ENCODE measurements around the gene LAYN.

The LAYN gene

GRCh38 chr11:111531687-111532364 lies 8.7 kb upstream of the LAYN start:
- no peak for DNase-seq

DNA sequence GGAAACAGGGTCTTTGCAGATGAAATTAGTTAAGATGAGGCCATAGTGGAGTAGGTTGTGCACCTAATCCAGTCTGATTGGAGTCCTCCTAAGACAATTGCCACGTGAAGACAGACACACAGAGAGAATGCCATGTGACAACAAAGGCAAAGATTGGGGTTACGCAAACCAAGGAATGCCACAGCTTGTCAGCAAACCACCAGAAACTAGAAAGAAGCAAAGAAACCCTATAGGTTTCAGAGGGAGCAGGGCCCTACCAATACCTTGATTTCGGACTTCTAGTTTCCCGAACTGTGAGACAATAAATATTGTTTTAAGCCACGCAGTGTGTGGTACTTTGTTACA lies 8.2 kb upstream of the LAYN start:
- no peak for DNase-seq

DNA sequence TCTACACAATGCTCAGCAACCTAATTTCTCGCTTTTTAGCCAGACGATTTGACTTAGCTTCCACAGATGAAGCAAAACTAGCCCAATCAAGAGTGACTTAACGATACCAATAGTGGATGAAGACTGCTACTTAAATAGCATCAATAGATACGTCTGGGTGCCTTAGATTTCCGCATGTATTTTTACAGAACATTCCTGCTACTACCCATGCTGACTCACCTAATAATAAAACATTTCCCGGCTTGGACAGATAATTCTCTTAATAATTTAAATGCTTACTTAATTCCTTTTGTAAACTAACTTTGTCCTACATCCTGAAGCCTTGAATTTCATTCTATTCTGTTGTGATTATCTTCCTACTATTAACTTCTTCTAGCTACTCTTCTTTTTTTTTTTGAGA lies 5.2 kb upstream of the LAYN start:
- DNase-seq, result no peak

GRCh38 chr11:111537336-111537860 lies 3.1 kb upstream of the LAYN start:
- no peak for DNase-seq

DNA sequence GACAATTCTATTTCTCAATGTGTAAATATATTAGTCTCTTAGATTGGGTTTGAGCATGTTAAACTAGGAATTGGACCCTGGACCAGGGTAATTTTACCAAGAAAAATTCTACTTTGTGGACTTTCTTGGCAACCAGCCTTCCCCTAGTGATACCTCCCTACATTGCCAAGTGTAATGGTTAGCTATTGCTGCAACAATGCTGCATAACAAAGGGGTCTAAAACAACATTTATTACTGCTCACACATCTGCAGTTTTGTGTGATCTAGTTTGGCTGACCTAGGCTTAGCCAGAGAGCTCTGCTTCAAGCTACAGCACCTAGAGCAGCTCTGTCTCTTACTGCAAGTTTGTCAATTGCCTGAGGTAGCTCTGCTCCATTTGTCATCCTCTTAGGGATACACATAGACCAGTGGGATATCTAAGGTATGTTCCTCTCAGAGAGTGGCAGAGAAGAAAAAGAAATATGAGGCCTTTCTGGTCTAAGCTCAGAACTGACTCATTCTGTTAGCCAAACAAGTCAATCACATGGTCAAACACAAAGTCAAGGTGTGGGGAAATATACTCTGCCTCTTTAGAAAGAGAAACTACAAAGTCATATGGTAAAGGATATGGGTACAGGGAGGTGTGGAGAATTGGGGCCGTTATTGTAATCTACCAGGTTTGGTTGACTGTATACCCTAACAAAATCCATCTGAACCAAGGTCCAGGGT lies 2.0 kb upstream of the LAYN start:
- DNase-seq, result no peak

- DNase-seq, result no peak
Observed at GRCh38 chr11:111539426-111540113, 950 bp upstream of the LAYN start.

GRCh38 chr11:111540937-111541253 lies 375 bp downstream of the LAYN start:
- DNase-seq, result no peak

GRCh38 chr11:111541254-111542061 lies 938 bp downstream of the LAYN start:
- no peak for DNase-seq

DNA sequence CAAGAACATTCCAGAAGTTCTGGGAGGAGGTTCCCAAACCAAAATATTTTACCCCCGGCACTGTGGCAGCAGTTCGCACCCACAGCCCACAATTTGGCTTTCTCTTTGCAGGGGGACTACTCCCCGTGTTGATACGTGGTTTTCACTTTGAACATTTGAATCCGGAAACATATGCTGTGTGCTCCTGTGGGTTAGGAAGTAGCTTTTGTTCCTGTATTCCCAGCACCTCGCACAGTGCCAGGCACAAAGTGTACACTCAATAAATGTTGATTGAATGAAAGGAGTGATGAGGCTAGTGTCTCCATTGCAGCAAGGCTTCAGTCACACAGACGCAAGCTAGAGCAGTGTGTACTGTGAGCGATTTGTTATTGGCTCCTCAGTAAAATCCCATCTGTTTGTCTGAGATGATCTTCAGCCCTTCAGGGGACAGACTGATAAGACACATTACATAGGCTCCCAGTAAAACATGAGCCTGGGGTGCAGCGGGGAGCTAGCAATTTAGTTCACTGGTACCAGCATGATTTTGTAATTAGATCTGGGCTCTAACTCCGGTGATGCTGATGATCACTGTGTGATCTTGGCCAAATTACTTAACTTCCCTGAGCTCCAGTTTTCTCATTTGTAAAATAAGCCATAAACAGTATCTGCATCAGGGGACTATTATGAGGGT lies 2.2 kb downstream of the LAYN start:
- DNase-seq, result no peak

DNA sequence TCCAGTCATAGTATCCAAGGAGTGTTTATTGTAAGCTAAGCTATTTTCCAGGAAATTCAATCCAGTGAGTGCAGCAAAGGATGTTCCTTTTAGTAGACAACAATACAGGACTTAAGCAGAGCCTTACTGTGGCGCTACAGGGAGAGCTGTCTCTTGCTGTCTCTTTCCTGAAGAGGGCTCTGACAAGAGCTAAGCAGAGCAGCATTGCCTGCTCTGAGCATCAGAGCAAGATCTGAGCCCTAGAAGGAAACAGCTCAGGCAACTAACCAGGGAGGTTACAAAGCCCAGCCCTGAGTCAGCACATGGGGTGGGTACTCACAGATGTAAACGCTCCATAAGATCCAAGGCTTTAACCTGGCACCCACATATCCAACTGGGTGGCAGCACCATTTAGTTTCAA lies 8.0 kb downstream of the LAYN start:
- no peak for DNase-seq

DNA sequence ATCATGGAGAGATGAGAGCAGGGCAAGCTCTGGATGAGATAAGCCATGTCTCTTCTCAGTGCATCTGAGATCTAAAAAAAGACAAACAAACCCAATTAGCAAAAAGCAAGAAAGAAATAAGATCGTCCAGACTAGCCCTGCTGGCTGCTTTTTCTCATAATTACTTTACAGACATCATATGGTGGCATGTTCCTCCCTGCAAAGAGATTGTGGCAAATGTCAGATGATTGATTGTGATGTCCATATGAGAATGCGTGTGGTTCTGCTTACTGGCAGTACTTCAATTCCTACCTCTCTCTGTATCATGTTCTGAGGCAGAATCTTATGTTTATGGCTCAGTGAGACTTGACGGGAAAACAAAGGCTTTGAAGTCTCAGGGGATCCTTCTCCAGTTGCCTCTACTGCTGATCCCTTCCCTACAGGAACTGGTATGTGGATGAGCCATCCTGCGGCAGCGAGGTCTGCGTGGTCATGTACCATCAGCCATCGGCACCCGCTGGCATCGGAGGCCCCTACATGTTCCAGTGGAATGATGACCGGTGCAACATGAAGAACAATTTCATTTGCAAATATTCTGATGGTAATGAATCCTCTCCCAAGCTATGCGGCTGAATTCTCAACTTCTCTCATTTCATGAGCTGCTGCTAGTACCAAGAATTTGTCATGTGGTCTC lies 8.8 kb downstream of the LAYN start:
- no peak for DNase-seq

GRCh38 chr11:111549869-111550203 lies 9.3 kb downstream of the LAYN start:
- DNase-seq, result no peak

DNA sequence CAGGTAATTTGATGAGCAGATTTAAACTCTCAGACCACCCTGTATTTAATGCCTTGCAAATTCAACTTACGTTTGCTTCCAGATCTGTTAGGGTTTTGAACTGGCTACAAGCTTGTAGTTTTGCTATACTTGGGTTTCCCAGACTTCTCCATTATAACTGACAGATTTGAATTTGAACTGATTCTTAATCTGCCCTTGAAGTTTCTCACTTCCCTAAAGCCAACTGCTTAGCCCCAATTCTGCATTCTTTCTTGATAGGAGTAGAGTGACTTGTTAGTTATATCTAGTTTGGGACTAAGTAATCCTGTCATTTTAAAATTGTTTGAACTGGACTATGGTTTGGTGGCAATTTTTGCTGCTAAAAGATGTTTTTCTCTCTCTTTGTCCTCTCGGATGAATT lies 9.7 kb downstream of the LAYN start:
- no peak for DNase-seq

- DNase-seq, result no peak
Observed at GRCh38 chr11:111554532-111554931, 14.0 kb downstream of the LAYN start.

GRCh38 chr11:111555255-111555654 lies 14.7 kb downstream of the LAYN start:
- no peak for DNase-seq

- DNase-seq, result no peak
Observed at GRCh38 chr11:111557425-111558111, 17.0 kb downstream of the LAYN start.

DNA sequence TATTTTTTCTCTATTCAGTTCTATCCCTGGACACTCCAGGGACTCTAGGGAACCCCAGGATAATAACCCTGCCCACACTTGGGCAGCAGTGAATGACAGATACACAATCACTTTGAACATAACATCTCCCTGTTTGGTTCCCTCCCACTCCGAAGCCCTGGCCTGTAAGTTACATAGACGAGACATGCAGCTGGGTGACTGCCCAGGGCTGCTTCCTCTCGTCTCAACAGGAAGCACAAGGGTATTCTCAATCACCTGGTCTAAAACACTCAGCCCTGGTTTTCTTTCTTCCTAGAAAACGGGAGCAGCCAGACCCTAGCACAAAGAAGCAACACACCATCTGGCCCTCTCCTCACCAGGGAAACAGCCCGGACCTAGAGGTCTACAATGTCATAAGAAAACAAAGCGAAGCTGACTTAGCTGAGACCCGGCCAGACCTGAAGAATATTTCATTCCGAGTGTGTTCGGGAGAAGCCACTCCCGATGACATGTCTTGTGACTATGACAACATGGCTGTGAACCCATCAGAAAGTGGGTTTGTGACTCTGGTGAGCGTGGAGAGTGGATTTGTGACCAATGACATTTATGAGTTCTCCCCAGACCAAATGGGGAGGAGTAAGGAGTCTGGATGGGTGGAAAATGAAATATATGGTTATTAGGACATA lies 19.4 kb downstream of the LAYN start:
- DNase-seq, result no peak

DNA sequence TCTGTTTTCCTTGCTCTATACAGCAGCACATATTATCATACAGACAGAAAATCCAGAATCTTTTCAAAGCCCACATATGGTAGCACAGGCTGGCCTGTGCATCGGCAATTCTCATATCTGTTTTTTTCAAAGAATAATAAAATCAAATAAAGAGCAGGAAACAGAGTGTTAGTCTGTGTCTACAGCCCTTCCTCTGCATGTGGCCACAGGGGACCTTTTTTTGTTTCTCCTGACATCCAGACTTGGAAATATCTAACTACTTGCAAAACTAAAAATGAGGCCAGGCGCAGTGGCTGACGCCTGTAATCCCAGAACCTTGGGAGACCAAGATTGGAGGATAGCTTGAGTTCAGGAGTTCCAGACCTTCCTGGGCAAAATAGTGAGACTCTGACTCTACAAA lies 20.3 kb downstream of the LAYN start:
- no peak for DNase-seq

DNA sequence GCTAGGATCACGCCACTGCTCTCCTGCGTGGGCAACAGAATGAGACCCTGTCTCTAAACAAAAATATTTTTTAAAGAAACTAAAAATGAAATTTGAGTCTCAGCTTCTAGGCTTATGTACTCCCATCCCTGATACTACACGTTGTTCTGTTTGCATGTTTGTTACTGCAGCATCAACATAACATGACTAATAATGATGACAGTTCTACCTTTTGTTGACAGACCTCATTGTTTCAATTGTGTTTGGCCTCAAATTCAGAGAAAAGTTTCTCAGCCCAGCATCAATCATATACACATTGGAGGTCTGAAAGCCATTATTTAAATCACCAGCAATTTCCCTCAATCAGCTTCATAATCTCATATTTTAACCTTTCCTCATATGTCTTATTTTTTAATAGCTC lies 20.8 kb downstream of the LAYN start:
- DNase-seq, result no peak

- DNase-seq, result no peak
Observed at GRCh38 chr11:111561791-111562325, 21.3 kb downstream of the LAYN start.

All from effector CD8-positive, alpha-beta T cell (primary cell).